HEK293T (cell line): ENCODE data around the gene DCTN5.

Experiments
- ELF4 ChIP-seq: fragments of 450-650 bp; IDR thresholded peaks from 2 replicates; pipeline ENCODE4 v1.6.1; 2017; ENCODE audit warnings: antibody characterized with exemption
- NFRKB ChIP-seq: fragments of 450-650 bp; IDR thresholded peaks from 2 replicates; pipeline ENCODE4 v1.6.1; 2016; ENCODE audit warnings: mild to moderate bottlenecking, moderate library complexity
- SP1 ChIP-seq: fragments of 450-650 bp; IDR thresholded peaks from 2 replicates; pipeline ENCODE4 v1.6.1; 2017

- TF ChIP-seq SP1 = no peak
- no peak for TF ChIP-seq NFRKB
- TF ChIP-seq ELF4 = no peak
Measured at GRCh38 chr16:23673971-23674614, 32.8 kb downstream of the DCTN5 start.
